Measurements from ENCODE around the gene KRTAP9-4. TPM values are rescaled to one million over a fixed set of nuclear protein-coding genes. Genes with fewer than 3 reads are reported as not detected.
"Not testable (repeated sequence)": the region's sequence is repeated elsewhere in the genome, so short reads cannot be mapped to it uniquely, and the experiment has no call there.

Gene KRTAP9-4, protein sequence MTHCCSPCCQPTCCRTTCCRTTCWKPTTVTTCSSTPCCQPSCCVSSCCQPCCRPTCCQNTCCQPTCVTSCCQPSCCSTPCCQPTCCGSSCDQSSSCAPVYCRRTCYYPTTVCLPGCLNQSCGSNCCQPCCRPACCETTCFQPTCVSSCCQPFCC
- not detected in 2 replicates for total RNA-seq

DNA sequence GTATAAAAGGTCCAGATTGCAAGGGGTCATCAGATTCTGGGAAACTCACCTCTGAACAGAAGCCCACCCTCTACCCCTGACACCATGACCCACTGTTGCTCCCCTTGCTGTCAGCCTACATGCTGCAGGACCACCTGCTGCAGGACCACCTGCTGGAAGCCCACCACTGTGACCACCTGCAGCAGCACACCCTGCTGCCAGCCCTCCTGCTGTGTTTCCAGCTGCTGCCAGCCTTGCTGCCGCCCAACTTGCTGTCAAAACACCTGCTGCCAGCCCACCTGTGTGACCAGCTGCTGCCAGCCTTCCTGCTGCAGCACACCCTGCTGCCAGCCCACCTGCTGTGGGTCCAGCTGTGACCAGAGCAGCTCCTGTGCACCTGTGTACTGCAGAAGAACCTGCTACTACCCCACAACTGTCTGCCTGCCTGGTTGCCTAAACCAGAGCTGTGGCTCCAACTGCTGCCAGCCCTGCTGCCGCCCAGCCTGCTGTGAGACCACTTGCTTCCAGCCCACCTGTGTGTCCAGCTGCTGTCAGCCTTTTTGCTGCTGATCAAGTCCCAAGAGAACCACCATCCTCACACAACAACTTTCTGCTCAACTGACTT lies at the start of gene KRTAP9-4:
Gene KRTAP9-4, plus strand, starts transcription at position 51 of the 604 bp plus-strand sequence. Its CDS starts 34 bp downstream, at position 85.
- peaks cover 22% of the 10 kb centered on the region for H3K27me3 Mint-ChIP-seq
- H3K27ac Mint-ChIP-seq; H3K4me3 Mint-ChIP-seq; intact Hi-C loops (cut with micrococcal nuclease); H3K36me3 Mint-ChIP-seq (ENCODE audit: low read depth); H3K9me3 Mint-ChIP-seq; H3K4me1 Mint-ChIP-seq: not testable (repeated sequence)
- DNase-seq, result peak; percentile 37

DNA sequence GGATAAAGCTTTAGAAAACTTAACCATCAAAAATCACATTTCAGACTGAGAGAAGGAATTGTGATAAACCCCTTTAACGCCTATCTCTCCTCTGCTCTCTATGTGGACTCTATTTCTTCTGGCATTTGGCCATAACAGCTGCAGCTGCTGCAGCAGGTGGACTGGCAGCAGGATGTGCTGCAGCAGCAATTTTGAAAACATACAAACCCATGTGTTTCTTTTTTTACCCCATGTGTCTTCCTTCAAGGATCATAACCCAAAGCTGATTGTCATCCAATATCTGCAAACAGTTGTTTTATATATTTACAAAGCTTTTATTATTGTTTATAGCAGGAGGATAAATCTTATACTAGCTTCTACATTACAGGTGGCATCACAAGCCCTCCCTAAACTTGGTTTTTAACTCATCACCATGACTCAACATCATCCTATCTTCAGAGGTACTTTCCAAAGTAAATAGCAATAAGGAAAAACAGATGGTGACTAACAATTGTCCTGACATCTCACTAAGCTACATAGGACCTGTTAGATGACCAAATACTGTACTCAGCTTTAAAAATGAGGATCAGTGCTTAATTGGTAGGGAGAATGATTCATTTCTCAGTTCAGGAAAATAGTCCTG lies 37.5 kb upstream of the KRTAP9-4 start:
- Mint-ChIP-seq H3K9me3 (no peaks in the 10 kb centered on the region), H3K36me3 (ENCODE audit: low read depth) (no peaks in the 10 kb centered on the region), H3K27me3 (peaks cover 22% of the 10 kb centered on the region), H3K4me3 (no peak overlapping the region), H3K27ac (no peak overlapping the region), H3K4me1 (no peaks in the 10 kb centered on the region)
- intact Hi-C loops (cut with micrococcal nuclease), result no loop called here
- no peak for DNase-seq

DNA sequence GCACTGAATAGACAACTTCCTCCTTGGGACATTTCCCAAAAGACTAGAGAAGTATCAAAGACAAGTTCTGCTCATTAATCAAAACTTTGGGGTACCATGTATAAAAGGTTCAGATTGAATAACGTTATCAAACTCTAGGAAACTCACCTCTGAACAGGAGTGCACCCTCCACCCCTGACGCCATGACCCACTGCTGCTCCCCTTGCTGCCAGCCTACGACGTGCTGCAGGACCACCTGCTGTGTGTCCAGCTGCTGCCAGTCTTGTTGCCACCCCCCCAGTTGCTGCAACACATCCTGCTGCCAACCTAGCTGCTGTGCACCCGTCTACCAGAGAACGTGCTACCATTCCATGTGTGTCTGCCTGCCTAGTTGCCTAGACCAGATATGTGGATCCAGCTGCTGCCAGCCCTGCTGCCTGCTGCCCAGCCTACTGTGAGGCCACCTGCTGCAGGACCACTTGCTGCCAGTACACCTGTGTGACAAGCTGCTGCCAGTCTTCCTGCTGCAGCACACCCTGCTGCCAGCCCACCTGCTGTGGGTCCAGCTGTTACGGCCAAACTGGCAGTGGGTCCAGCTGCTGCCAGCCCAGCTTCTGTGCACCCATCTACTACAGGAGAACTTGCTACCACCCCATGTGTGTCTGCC lies 36.8 kb upstream of the KRTAP9-4 start:
- DNase-seq, result no peak
- H3K27ac Mint-ChIP-seq, result no peak overlapping the region
- intact Hi-C loops (cut with micrococcal nuclease), result no loop called here

DNA sequence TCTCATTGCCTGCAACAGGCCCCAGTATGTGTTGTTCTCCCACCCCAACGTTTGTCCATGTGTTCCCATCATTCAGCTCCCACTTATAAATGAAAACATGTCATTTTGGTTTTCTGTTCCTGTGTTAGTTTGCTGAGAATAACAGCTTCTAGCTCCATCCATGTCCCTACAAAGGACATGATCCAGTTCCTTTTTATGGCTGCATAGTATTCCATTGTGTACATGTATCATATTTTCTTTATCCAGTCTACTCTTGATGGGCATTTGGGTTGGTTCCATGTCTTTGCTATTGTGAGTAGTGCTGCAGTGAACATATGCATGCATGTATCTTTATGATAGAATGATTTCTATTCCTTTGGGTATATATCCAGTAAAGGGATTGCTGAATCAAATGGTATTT lies 33.8 kb upstream of the KRTAP9-4 start:
- H3K36me3 Mint-ChIP-seq (ENCODE audit: low read depth), result no peaks in the 10 kb centered on the region
- intact Hi-C loops (cut with micrococcal nuclease), result no loop called here
- H3K27ac Mint-ChIP-seq, result no peak overlapping the region
- H3K4me1 Mint-ChIP-seq, result no peaks in the 10 kb centered on the region
- DNase-seq, result no peak
- H3K4me3 Mint-ChIP-seq, result no peak overlapping the region
- no peaks in the 10 kb centered on the region for H3K9me3 Mint-ChIP-seq
- H3K27me3 Mint-ChIP-seq, result peaks cover 3% of the 10 kb centered on the region

More for the DNA sequence above, 36.8 kb upstream of the KRTAP9-4 start:
- Mint-ChIP-seq H3K9me3 (no peaks in the 10 kb centered on the region), H3K36me3 (ENCODE audit: low read depth) (no peaks in the 10 kb centered on the region), H3K27me3 (peaks cover 20% of the 10 kb centered on the region), H3K4me1 (no peaks in the 10 kb centered on the region), H3K4me3 (no peak overlapping the region)

DNA sequence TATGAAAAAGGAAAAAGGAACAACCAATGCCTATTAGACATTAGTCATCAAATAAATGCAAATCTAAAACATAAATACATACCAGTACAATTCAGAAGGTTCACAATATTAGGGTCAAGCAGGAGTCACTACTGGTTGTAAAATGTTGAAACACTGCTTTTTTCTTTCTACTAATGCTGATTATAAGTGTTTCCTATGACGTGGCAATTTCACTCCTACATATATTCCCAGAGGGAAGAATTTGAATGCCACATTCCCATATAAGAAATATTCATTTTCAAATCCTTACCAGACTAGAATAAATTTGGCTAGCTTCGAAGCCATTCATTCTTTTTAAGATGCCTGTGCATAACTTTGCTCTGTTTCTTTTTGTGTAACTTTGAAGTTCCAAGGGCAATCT lies 25.7 kb upstream of the KRTAP9-4 start:
- Mint-ChIP-seq H3K27ac (no peak overlapping the region), H3K36me3 (ENCODE audit: low read depth) (no peaks in the 10 kb centered on the region), H3K4me3 (no peak overlapping the region), H3K9me3 (no peaks in the 10 kb centered on the region), H3K4me1 (no peaks in the 10 kb centered on the region), H3K27me3 (peaks cover 10% of the 10 kb centered on the region)
- intact Hi-C loops (cut with micrococcal nuclease), result no loop called here
- DNase-seq, result no peak

DNA sequence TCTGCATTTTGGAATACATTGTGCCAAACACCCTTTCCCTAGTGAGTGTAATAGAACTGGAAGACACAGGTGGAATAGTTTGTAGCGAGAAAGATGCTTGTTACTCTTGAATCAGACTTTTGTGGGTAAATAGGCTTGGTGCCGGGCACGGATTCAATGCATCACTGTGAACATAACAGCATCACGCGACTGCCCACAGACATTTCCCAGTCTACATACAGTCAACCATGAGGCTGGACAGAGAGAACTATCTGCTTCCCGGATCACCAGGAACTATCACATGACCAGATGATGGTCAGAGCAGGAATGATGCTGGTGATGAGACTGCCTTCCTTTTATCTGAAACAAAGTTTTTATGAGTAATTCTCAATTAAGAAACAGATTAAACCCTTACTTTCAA lies 23.4 kb upstream of the KRTAP9-4 start:
- Mint-ChIP-seq H3K27ac (no peak overlapping the region), H3K27me3 (peaks cover 7% of the 10 kb centered on the region), H3K9me3 (no peaks in the 10 kb centered on the region), H3K4me1 (no peaks in the 10 kb centered on the region), H3K4me3 (no peak overlapping the region), H3K36me3 (ENCODE audit: low read depth) (no peaks in the 10 kb centered on the region)
- peak; percentile 40 for DNase-seq
- intact Hi-C loops (cut with micrococcal nuclease), result no loop called here

DNA sequence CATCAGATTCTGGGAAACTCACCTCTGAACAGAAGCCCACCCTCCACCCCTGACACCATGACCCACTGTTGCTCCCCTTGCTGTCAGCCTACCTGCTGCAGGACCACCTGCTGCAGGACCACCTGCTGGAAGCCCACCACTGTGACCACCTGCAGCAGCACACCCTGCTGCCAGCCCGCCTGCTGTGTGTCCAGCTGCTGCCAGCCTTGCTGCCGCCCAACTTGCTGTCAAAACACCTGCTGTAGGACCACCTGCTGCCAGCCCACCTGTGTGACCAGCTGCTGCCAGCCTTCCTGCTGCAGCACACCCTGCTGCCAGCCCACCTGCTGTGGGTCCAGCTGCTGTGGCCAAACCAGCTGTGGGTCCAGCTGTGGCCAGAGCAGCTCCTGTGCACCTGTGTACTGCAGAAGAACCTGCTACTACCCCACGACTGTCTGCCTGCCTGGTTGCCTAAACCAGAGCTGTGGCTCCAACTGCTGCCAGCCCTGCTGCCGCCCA lies 22.8 kb upstream of the KRTAP9-4 start, which contains the start of gene KRTAP9-2:
Gene KRTAP9-2, plus strand, starts transcription at position 51 of the 498 bp plus-strand sequence. Its CDS starts 7 bp downstream, at position 58.
- H3K9me3 Mint-ChIP-seq; H3K4me1 Mint-ChIP-seq; H3K27me3 Mint-ChIP-seq; H3K36me3 Mint-ChIP-seq (ENCODE audit: low read depth); intact Hi-C loops (cut with micrococcal nuclease); H3K27ac Mint-ChIP-seq; DNase-seq; H3K4me3 Mint-ChIP-seq: not testable (repeated sequence)

DNA sequence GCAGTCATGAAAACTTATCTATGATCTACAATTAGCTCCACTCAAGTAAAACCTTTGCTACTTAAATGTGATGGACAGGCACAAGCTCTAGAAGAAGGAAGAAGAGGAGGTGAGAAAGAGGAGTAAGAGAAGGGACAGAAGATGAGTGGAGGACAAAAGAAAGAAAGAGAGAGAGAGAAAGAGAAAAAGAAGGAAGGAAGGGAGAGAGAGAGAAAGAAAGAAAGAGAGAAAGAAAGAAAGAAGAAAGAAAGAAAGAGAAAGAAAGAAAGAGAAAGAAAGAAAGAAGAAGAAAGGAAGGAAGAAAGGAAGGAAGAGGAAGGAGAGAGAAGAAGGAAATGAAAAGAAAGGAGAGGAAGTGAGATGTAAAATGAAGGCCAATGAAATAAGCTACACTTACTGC lies 19.4 kb upstream of the KRTAP9-4 start:
- intact Hi-C loops (cut with micrococcal nuclease), result no loop called here
- H3K27ac Mint-ChIP-seq, result no peak overlapping the region
- H3K4me3 Mint-ChIP-seq, result no peak overlapping the region
- no peaks in the 10 kb centered on the region for H3K4me1 Mint-ChIP-seq
- peaks cover 17% of the 10 kb centered on the region for H3K27me3 Mint-ChIP-seq
- no peak for DNase-seq
- no peaks in the 10 kb centered on the region for H3K36me3 Mint-ChIP-seq (ENCODE audit: low read depth)
- H3K9me3 Mint-ChIP-seq, result no peaks in the 10 kb centered on the region

DNA sequence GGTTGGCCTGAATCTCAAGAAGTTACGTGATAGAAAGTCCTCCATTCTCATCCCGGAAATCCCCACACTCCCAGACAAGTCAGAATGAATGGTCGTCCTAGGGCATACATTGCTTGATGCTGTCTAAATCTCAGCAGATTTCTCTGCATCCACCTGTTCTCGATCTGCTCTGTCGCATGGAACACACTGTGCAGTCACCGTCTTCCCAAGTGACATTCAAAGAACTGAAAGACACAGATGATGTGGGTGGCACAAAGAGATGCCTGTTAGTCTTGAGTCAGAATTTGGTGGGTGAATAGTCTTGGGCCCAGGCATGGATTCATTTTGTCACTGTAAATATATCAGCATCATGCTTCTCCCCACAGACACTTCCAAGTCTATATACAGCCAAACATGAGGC lies 17.8 kb upstream of the KRTAP9-4 start:
- H3K27me3 Mint-ChIP-seq, result peaks cover 22% of the 10 kb centered on the region
- no peaks in the 10 kb centered on the region for H3K4me1 Mint-ChIP-seq
- H3K4me3 Mint-ChIP-seq, result no peak overlapping the region
- no peak for DNase-seq
- H3K27ac Mint-ChIP-seq, result no peak overlapping the region
- H3K36me3 Mint-ChIP-seq (ENCODE audit: low read depth), result no peaks in the 10 kb centered on the region
- intact Hi-C loops (cut with micrococcal nuclease), result no loop called here
- H3K9me3 Mint-ChIP-seq, result no peaks in the 10 kb centered on the region

DNA sequence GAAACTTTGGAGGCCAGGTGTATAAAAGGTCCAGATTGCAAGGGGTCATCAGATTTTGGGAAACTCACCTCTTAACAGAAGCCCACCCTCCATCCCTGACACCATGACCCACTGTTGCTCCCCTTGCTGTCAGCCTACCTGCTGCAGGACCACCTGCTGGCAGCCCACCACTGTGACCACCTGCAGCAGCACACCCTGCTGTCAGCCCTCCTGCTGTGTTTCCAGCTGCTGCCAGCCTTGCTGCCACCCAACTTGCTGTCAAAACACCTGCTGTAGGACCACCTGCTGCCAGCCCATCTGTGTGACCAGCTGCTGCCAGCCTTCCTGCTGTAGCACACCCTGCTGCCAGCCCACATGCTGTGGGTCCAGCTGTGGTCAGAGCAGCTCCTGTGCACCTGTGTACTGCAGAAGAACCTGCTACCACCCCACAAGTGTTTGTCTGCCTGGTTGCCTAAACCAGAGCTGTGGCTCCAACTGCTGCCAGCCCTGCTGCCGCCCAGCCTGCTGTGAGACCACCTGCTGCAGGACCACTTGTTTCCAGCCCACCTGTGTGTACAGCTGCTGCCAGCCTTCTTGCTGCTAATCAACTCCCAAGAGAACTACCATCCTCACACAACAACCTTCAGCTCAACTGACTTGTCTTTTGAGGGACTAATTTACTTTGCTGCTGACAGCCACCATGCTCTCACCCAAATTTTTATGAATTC lies 16.9 kb upstream of the KRTAP9-4 start, which contains the start of gene KRTAP9-3:
Gene KRTAP9-3, plus strand, starts transcription at position 51 of the 707 bp plus-strand sequence. Its CDS starts 53 bp downstream, at position 104.
- H3K4me1 Mint-ChIP-seq; intact Hi-C loops (cut with micrococcal nuclease); H3K9me3 Mint-ChIP-seq; H3K4me3 Mint-ChIP-seq; DNase-seq; H3K36me3 Mint-ChIP-seq (ENCODE audit: low read depth); H3K27ac Mint-ChIP-seq: not testable (repeated sequence)
- H3K27me3 Mint-ChIP-seq, result peaks cover 23% of the 10 kb centered on the region

DNA sequence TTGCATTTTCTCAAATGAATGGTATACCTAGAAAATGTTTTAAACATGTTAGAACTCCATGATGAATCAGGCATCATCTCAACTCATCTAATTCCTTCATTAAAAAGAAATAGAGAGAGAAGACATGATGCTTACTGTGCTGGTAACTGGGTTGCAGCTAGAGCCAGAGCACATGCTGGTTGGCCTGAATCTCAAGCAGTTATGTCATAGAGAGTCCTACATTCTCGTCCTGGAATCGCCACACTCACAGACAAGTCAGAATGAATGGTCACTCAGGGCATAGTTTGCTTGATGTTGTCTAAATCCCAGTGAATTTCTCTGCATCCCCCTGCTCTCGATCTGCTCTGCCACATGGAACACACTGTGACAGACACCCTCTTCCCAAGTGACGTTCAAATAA lies 12.4 kb upstream of the KRTAP9-4 start:
- DNase-seq; H3K4me1 Mint-ChIP-seq; intact Hi-C loops (cut with micrococcal nuclease); H3K27ac Mint-ChIP-seq; H3K9me3 Mint-ChIP-seq; H3K4me3 Mint-ChIP-seq; H3K36me3 Mint-ChIP-seq (ENCODE audit: low read depth): not testable (repeated sequence)
- peaks cover 17% of the 10 kb centered on the region for H3K27me3 Mint-ChIP-seq

DNA sequence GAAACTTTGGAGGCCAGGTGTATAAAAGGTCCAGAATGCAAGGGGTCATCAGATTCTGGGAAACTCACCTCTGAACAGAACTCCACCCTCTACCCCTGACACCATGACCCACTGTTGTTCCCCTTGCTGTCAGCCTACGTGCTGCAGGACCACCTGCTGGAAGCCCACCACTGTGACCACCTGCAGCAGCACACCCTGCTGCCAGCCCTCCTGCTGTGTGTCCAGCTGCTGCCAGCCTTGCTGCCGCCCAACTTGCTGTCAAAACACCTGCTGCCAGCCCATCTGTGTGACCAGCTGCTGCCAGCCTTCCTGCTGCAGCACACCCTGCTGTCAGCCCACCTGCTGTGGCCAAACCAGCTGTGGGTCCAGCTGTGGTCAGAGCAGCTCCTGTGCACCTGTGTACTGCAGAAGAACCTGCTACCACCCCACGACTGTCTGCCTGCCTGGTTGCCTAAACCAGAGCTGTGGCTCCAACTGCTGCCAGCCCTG lies 11.5 kb upstream of the KRTAP9-4 start, which contains the start of gene KRTAP9-8:
Gene KRTAP9-8, plus strand, starts transcription at position 51 of the 489 bp plus-strand sequence. Its CDS starts 53 bp downstream, at position 104.
- H3K27ac Mint-ChIP-seq; H3K9me3 Mint-ChIP-seq; H3K4me3 Mint-ChIP-seq; H3K36me3 Mint-ChIP-seq (ENCODE audit: low read depth); intact Hi-C loops (cut with micrococcal nuclease); DNase-seq; H3K4me1 Mint-ChIP-seq: not testable (repeated sequence)
- peaks cover 19% of the 10 kb centered on the region for H3K27me3 Mint-ChIP-seq

DNA sequence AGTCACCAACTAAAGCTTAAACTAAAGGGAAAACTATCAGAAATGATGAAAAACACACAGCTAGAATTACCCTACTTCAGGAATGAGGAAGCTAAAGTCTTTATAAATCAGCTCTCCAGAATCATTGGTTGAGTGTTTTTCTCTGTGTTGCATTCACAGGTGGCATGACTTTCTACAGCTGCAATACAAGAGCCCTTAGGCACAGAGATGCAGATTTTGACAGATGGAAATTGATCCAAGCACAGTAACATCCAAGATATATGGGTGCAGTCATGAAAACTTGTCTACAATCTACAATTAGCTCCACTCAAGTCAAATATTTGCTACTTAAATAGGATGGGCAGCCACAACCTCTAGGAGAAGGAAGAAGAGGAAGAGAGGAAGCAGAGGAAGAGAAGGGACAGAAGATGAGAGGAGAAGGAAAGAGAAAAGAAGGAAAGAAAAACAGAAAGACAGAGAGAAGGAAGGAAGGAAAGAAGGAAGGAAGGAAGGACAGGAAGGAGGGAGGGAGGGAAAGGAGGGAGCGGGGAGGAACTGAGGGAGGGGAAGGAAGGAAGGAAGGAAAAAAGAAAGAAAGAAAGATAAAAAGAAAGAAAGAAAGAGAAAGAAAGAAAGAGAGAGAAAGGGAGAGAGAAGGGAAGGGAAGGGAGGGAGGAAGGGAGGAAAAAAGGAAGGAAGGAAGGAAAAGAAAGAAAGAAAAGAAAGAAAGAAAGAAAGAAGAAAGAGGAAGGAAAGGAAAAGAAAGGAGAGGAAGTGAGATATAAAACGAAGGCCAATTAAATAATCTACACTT lies 2.3 kb upstream of the KRTAP9-4 start:
- intact Hi-C loops (cut with micrococcal nuclease); H3K4me3 Mint-ChIP-seq: not testable (repeated sequence)

More for the DNA sequence above, 2.3 kb upstream of the KRTAP9-4 start:
- not testable (repeated sequence) for H3K4me1 Mint-ChIP-seq; H3K36me3 Mint-ChIP-seq (ENCODE audit: low read depth); H3K9me3 Mint-ChIP-seq; H3K27ac Mint-ChIP-seq
- H3K27me3 Mint-ChIP-seq, result peaks cover 20% of the 10 kb centered on the region
- peak; percentile 18 for DNase-seq

All from activated CD4-positive, alpha-beta T cell treated with anti-CD3 and anti-CD28 coated beads, Interleukin-2, amount 10 ng/mL, durations not matched to agents 24 days and 14 days (primary cell).